Measurements from ENCODE around the gene SND1.

SND1 gene

GRCh38 chr7:128030654-128031611 is 378.9 kb downstream of the SND1 start, which contains the start of gene LRRC4:
Gene LRRC4 (minus strand): TSS chr7:128031437. CDS start chr7:128030640, 797 bp downstream.
- FAIRE-seq, result no peak

- FAIRE-seq, result no peak
These were observed 380.1 kb downstream of the SND1 start for GRCh38 chr7:128031901-128032604.

GRCh38 chr7:128032605-128033235 is 380.7 kb downstream of the SND1 start:
- no peak for FAIRE-seq

GRCh38 chr7:128033246-128033645 is 381.3 kb downstream of the SND1 start:
- no peak for FAIRE-seq

GRCh38 chr7:128034825-128035224 is 382.8 kb downstream of the SND1 start:
- FAIRE-seq, result no peak

GRCh38 chr7:128035712-128036111 is 383.7 kb downstream of the SND1 start:
- FAIRE-seq, result no peak

GRCh38 chr7:128036226-128036940 is 384.4 kb downstream of the SND1 start:
- FAIRE-seq, result no peak

GRCh38 chr7:128037081-128037480 is 385.1 kb downstream of the SND1 start:
- no peak for FAIRE-seq

- FAIRE-seq, result no peak
These were observed 386.1 kb downstream of the SND1 start for GRCh38 chr7:128037880-128038619.

- FAIRE-seq, result no peak
These were observed 387.6 kb downstream of the SND1 start for GRCh38 chr7:128039544-128039953.

GRCh38 chr7:128040205-128040604 is 388.2 kb downstream of the SND1 start:
- no peak for FAIRE-seq

- FAIRE-seq, result no peak
These were observed 389.2 kb downstream of the SND1 start for GRCh38 chr7:128041203-128041602.

- FAIRE-seq, result no peak
These were observed 390.0 kb downstream of the SND1 start for GRCh38 chr7:128042012-128042411.

GRCh38 chr7:128044064-128044463 is 392.1 kb downstream of the SND1 start:
- FAIRE-seq, result no peak

GRCh38 chr7:128045158-128045557 is 393.2 kb downstream of the SND1 start:
- no peak for FAIRE-seq

GRCh38 chr7:128045766-128046165 is 393.8 kb downstream of the SND1 start:
- no peak for FAIRE-seq

GRCh38 chr7:128052404-128052803 is 400.4 kb downstream of the SND1 start:
- no peak for FAIRE-seq

- no peak for FAIRE-seq
These were observed 401.0 kb downstream of the SND1 start for GRCh38 chr7:128053023-128053422.

GRCh38 chr7:128053991-128054390 is 402.0 kb downstream of the SND1 start:
- FAIRE-seq, result no peak

- no peak for FAIRE-seq
These were observed 402.5 kb downstream of the SND1 start for GRCh38 chr7:128054511-128054910.

GRCh38 chr7:128055637-128056036 is 403.6 kb downstream of the SND1 start:
- FAIRE-seq, result no peak

GRCh38 chr7:128056901-128057300 is 404.9 kb downstream of the SND1 start:
- FAIRE-seq, result no peak
